OCI-LY7 (cell line): ENCODE data around the gene C16orf92.

Experiments
- EZH2phosphoT487 ChIP-seq: fragments of 200-600 bp; sonication (generic); IDR thresholded peaks from 2 replicates; pipeline ENCODE4 v1.6.1; 2018; ENCODE audit warnings: low read depth, borderline replicate concordance, mild to moderate bottlenecking, mixed run types, antibody characterized with exemption, low read length, moderate library complexity, mixed read lengths
- TF ChIP-seq, protein P1 (sequence below): fragments of 200-600 bp; sonication (generic); conservative IDR thresholded peaks from 2 replicates; pipeline ENCODE4 v1.5.1; 2014; ENCODE audit warnings: mild to moderate bottlenecking, antibody characterized with exemption, low read length, moderate library complexity, mixed read lengths

DNA sequence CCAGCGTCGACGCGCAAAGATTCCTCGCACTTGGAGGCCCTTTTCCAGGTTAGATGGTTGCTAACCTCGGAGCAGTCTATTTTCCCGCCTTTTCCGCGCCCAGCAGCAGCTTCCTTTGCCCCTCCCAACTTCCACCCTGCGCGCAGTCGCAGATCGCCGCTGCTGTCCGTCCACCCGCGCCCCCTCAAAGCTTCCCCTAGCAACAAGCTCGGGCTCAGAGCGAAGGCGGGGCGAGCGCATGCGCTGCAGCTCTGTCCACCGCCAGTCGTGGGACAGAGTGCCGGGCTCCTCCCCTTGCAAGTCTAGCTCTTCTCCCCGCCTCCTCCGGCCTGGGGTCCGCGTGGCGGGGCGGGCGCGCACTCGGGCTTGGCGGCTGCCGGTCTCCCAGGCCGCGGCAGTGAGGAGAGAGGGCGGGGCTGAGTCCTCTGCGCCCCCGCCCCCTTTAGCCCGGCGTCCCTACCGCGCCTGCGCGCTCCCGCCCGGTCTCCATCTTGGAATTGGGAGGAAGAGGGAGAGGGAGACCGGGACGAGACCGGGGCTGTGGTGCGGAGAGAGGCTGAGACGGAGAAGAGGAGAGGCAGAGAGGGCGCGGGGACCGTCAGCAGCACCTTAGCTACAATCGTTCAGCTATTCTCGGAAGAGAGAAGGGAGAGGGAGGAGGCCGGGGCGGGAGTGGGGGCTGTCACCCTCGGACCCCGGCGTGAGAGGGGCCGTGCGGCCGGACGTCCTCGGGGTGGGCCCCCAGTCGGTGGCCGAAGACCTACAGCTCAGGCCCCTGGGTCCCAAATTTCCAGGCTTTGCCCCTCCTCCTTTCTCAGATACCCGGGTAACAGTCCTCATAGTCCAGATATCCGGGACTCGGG is 49.4 kb upstream of the C16orf92 start, which contains the start of gene TAOK2:
- TF ChIP-seq, protein P1, sequence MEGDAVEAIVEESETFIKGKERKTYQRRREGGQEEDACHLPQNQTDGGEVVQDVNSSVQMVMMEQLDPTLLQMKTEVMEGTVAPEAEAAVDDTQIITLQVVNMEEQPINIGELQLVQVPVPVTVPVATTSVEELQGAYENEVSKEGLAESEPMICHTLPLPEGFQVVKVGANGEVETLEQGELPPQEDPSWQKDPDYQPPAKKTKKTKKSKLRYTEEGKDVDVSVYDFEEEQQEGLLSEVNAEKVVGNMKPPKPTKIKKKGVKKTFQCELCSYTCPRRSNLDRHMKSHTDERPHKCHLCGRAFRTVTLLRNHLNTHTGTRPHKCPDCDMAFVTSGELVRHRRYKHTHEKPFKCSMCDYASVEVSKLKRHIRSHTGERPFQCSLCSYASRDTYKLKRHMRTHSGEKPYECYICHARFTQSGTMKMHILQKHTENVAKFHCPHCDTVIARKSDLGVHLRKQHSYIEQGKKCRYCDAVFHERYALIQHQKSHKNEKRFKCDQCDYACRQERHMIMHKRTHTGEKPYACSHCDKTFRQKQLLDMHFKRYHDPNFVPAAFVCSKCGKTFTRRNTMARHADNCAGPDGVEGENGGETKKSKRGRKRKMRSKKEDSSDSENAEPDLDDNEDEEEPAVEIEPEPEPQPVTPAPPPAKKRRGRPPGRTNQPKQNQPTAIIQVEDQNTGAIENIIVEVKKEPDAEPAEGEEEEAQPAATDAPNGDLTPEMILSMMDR = no peak
- TF ChIP-seq EZH2phosphoT487 = no peak
